ENCODE measurements around the gene TMUB1.

GRCh38 chr7:151079199-151079910, 3.9 kb downstream of the TMUB1 start:
- TF ChIP-seq CTCF (IDR thresholded peaks at IDR 0.05): no peak
- no peak for TF ChIP-seq POLR2AphosphoS5 (IDR thresholded peaks at IDR 0.05)

Data from gastroesophageal sphincter (tissue), 3 donors.